Fibroblast of skin of abdomen (primary cell): Measurements from ENCODE around the gene BUD13.

Experiments used
- DNase-seq: peaks from one replicate; pipeline ENCODE4 v3.0.0-alpha.2; 2013

BUD13 gene

GRCh38 chr11:116792869-116793771 is 20.3 kb upstream of the BUD13 start:
- peak; percentile 75 for DNase-seq

DNA sequence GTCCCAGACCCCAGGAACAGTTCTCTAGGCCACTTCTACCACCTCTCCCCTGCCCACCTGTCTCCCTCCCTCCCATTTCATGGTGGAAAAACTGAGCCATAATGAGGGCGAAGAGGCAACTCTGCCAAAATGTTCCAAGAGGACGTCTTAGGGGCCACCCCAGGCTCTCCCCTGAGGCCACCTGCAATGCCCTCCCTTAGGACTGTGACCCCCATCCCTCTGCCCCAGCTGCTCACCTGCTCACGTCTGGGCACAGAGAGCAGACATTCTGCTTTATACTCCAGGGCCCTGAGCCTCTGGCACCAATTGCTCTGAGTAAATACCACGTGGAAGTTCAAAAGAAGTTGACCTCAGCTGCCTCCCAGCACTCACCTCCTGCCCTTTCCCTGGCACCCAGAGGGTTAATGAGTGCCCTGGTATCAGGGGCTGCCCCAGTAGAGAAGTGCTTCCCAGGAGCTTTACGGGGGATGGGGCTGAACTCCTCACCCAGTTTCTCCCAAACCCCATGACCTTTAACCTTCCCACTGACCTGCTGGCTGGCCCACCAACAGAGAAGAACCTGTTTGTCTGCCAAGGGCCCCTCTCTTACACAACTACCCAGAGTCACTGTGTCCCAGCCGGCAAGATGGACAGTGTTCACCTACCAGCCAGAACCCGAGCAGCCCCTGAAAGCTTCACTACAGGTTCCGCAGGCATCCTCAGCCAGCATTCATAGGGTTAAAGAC is 19.5 kb upstream of the BUD13 start:
- DNase-seq = no peak

GRCh38 chr11:116791813-116792143 is 19.0 kb upstream of the BUD13 start, which contains the start of gene APOA5:
APOA5 (minus strand) TSS chr11:116791879; CDS start chr11:116791860, 19 bp downstream.
- DNase-seq = no peak

GRCh38 chr11:116791002-116791812 is 18.4 kb upstream of the BUD13 start:
- peak; percentile 57 for DNase-seq

- DNase-seq = no peak
These were observed 17.6 kb upstream of the BUD13 start for GRCh38 chr11:116790167-116791001.

DNA sequence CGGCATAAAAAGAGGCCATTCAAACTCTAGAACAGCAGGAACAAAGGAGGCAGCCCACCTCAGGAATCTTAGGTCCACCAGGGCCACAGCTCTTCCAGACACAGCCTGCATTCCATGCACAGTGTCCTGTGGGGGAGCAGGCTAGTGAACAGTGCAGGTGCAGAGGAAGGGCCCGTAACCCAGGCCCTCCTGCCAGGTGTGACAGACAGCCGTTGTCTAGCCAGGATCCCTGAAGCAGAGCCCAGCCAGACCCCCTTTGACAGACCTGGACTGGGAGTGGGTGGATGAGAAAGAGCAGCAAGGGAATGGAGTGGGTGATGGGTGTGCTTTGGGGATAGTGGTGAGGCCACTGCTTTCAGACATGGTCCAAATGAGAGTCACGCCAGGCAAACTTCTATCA is 16.2 kb upstream of the BUD13 start:
- DNase-seq = no peak

- no peak for DNase-seq
These were observed 15.7 kb upstream of the BUD13 start for GRCh38 chr11:116788534-116788933.

GRCh38 chr11:116787786-116788486 is 15.1 kb upstream of the BUD13 start, which contains the start of gene ZPR1:
ZPR1 (minus strand) TSS chr11:116788023; CDS start chr11:116787990, 33 bp downstream.
- peak; percentile 66 for DNase-seq

DNA sequence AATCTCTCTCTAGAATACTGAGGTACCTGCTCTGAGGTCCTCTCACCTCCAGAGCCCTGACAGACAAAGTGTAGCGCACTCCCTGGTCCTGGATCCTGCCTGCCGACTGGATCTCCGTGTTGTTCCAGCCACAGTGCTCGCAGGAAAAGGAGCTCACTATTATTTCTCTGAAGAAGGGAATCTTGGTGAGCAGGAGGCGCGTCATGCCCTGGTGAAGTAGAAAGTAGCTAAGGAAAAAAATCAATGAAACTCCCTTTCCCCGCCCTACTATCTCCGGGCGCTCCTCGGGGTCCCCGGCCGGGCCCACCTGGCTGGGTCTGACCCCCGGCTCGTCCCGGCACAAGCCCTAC is 14.6 kb upstream of the BUD13 start:
- DNase-seq = no peak

DNA sequence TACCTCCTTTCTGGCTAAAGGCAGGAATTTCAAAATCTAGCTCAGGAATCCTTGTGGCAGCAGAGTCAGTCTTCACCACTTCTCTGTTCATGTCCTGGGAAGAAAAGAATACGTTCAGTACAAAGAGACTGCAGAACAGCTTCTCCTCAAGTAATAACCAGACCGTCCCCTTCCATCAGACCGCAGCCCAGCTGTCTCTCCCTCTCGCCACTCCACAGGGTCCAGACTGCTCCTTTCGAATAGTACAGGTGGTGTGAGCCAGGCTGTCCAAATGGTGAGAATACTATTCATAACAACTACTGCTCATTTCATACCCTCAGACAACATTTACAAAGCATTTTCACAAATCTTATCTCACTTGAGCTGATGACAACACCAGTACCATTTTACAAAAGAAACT is 14.2 kb upstream of the BUD13 start:
- no peak for DNase-seq

DNA sequence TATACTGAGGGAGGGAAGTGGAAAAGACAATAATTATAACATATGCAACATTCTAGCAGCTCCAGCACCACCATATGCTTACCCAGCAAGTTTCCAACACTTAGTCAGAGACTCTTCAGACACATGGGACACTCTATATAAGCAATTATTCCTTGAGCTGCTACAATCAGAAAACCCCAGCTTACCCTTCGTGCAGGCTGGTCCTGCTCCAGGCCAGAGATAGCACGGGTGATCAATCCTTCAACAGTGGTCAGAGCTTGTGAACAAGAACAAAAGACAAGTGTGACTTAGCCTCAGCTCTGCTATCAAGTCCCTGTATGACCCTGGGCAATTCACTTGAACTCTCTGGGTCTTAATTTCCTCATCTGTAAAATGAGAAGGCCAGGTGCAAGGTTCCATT is 13.5 kb upstream of the BUD13 start:
- no peak for DNase-seq

DNA sequence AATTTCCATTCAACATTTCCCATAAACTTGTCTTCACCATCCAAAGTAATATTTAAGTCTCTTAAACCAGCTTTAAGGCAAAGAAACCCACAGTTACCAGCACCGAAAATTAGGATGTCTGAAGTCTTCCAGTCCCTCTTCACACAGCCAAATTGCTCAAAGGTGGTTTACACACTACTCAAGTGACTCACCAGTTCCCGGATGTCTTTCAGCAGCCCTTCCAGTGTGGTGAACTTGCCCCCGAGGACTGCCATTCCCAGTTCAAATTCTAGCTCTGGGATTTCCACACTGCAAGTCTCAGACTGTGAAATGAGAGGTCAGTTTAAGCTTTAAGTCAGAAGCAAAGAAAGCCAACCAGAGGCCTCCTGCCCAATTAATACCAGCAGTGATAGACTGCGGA is 9.9 kb upstream of the BUD13 start:
- DNase-seq = no peak

GRCh38 chr11:116778556-116778955 is 5.8 kb upstream of the BUD13 start:
- DNase-seq = no peak

DNA sequence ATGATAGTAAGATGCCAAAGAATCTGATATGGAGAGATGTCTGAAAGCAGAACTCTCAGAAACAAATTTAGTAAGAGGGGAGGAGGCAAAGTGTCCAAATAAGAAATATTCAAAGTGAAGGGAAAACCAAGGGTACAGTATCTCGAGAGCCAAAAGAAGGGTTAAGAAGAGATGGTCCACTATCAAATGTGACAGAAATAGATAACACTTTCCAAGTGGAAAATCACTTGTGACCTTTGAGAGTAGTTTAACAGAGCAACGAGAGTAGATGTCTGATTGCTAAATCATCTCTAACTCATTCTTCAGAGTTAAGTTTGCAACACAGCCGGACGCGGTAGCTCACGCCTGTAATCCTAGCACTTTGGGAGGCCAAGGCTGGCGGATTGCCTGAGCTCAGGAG is 4.3 kb upstream of the BUD13 start:
- no peak for DNase-seq

DNA sequence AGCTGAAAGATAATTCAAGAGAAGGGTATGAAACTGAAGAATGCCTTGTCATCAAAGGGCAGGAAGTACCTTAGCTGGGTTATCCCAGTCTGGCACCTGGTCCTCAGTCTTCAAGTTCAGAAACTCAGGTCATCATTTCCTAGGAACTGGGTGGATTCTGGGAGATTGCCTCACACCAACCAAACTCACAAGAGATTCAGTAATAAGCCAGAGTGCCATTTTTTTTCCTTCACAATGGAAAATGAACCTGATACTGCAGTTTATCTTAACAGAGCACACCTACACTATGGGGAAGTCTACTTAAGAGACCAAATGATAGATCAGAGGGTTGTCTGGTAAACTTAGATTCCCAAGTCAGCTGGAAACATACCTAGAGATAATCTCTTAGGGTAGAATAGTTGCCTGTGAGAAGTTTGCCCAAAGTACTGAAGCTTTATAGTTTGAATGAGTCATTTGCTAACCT is 3.8 kb upstream of the BUD13 start:
- DNase-seq = no peak

GRCh38 chr11:116775975-116776374 is 3.2 kb upstream of the BUD13 start:
- DNase-seq = no peak

DNA sequence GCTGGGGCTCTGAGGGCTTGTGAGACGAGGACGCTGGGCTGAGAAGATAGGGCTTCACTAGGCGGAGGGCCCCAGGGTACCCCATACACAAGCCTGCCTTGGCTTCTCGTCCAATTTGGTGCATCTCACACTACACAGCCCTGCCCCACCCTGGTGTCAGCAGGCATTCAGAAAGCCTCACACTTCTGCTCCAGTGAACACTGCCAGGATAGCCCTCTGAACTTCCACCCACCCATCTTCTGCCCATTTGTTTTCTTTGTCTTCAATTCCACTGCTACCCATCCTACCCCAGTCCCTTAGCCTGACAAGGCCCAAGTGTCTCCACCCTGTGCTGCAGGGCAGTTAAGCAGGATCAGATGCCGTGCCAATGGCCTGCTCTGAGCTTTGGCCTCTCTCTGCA is 1.9 kb upstream of the BUD13 start:
- DNase-seq = no peak

GRCh38 chr11:116773203-116774097 is 663 bp upstream of the BUD13 start:
- no peak for DNase-seq

DNA sequence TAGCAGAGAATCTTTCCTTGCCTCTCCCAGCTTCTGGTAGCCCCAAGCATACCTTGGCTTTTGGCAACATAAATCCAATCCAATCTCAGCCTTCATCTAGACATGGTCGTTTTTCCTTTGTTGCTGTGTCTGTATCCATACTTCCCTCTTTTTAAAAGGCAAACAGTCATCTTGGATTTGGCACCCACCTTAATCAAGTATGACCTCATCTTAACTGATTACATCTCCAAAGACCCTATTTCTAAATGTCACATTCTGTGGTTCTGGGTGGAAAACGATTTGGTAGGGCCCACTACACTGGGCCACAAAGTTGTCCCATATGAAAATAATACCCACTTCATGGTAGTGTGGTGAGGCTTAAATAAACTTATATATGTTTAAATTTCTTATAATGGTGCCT is 852 bp downstream of the BUD13 start:
- no peak for DNase-seq

DNA sequence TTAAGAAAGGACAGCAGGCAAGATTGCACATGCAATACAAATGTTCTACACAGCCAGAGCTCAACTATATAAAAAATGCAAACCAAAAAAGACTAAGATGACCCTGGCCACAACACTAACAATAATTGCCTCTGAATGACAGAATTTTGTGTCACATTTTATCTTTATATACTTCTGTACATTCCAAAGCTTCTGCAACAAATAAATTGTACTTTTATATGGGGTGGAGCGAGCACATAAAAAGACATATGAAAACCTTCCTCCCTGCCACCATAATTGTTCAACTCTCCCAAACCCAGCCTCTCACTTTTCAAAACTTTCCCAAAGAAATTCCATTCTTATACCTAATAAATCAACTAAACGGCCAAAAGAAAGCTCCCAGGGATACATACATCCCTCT is 10.7 kb downstream of the BUD13 start:
- no peak for DNase-seq
